C4-2B (cell line): ENCODE results near the gene STX17.
"Not testable (repeated sequence)": the region's sequence is repeated elsewhere in the genome, so short reads cannot be mapped to it uniquely, and the experiment has no call there.

Source experiments
- H3K27ac ChIP-seq: fragments of 450-650 bp; 2 replicates; pipeline ENCODE4 v1.5.1; 2017
- CTCF ChIP-seq: fragments of 450-650 bp; conservative IDR thresholded peaks from 2 replicates; pipeline ENCODE4 v1.5.1; 2017; ENCODE audit warnings: mild to moderate bottlenecking
- ZFX ChIP-seq: fragments of 450-650 bp; IDR thresholded peaks from 2 replicates; pipeline ENCODE4 v1.6.1; 2017

Gene STX17

GRCh38 chr9:99986642-99987041 lies 80.2 kb downstream of the STX17 start:
- no peak for TF ChIP-seq CTCF
- no peak for TF ChIP-seq ZFX
- H3K27ac ChIP-seq: no peak overlapping the region

GRCh38 chr9:99990508-99990907 lies 84.1 kb downstream of the STX17 start:
- H3K27ac ChIP-seq: not testable (repeated sequence)

- no peak for TF ChIP-seq ZFX
- H3K27ac ChIP-seq: no peak overlapping the region
Measured at GRCh38 chr9:99998266-99998665, 91.8 kb downstream of the STX17 start.

- TF ChIP-seq CTCF: no peak
- no peak for TF ChIP-seq ZFX
- no peak overlapping the region for H3K27ac ChIP-seq
Measured at GRCh38 chr9:99998866-99999265, 92.4 kb downstream of the STX17 start.

GRCh38 chr9:99999797-100000196 lies 93.3 kb downstream of the STX17 start:
- TF ChIP-seq CTCF (no peak), ZFX (no peak)
- no peak overlapping the region for H3K27ac ChIP-seq

GRCh38 chr9:100011062-100011681 lies 104.7 kb downstream of the STX17 start:
- peak; percentile 86 for TF ChIP-seq CTCF
- TF ChIP-seq ZFX: no peak
- no peak overlapping the region for H3K27ac ChIP-seq

GRCh38 chr9:100012279-100012678 lies 105.8 kb downstream of the STX17 start:
- H3K27ac ChIP-seq: no peak overlapping the region
- no peak for TF ChIP-seq ZFX
- TF ChIP-seq CTCF: no peak

- no peak for TF ChIP-seq ZFX
- TF ChIP-seq CTCF: no peak
Measured at GRCh38 chr9:100013573-100013972, 107.1 kb downstream of the STX17 start.

More at GRCh38 chr9:100013573-100013972, 107.1 kb downstream of the STX17 start:
- no peak overlapping the region for H3K27ac ChIP-seq
